ENCODE measurements around the gene FCHSD2.

Gene FCHSD2

DNA sequence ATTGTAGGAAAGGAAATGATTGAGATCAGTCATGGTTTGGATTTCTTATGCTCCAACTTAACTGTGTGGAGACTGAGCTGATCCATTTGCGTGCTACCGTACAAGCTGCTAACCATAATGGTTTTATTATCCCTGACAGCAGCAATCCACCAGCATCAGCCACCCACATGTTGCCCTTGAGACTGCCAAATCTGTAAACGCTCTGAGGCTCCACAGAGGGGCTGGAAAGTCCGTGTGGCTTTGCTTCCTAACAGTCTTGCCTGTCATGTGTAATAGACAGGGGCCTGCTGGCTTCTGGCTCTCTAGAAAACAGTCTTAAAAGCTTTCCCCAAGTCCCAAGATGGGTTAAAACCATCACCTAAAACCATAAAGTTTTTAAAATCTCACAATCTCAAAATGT, 297.8 kb downstream of the FCHSD2 start:
- Histone ChIP-seq H3K9me3 (ENCODE audit: insufficient read depth, low read length) (no peaks in the 10 kb centered on the region), H3K4me3 (ENCODE audit: insufficient read length, low read depth) (no peak overlapping the region), H3K36me3 (ENCODE audit: insufficient read depth, insufficient read length, low read length) (no peaks in the 10 kb centered on the region), H3K4me1 (ENCODE audit: insufficient read depth, insufficient read length) (no peaks in the 10 kb centered on the region), H3K9ac (ENCODE audit: insufficient read length, low read depth) (no peak overlapping the region), H3K27me3 (ENCODE audit: insufficient read depth, insufficient read length) (no peaks in the 10 kb centered on the region)
- TF ChIP-seq SUZ12 (IDR thresholded peaks at IDR 0.05; ENCODE audit: extremely low read depth, insufficient read depth, insufficient read length), result no peak
- no peak for TF ChIP-seq YY1 (IDR thresholded peaks at IDR 0.05; ENCODE audit: insufficient read depth, insufficient read length)
- no peak for TF ChIP-seq ZNF274 (IDR thresholded peaks at IDR 0.05; ENCODE audit: low read depth, low read length)
- no peak for DNase-seq (ENCODE audit: low read depth, low spot score)

GRCh38 chr11:72842653-72843330, 299.3 kb downstream of the FCHSD2 start:
- no peak overlapping the region for H3K4me3 ChIP-seq (ENCODE audit: insufficient read length, low read depth)
- no peak for DNase-seq (ENCODE audit: low read depth, low spot score)
- peaks cover 6% of the 10 kb centered on the region for H3K36me3 ChIP-seq (ENCODE audit: insufficient read depth, insufficient read length, low read length)
- no peaks in the 10 kb centered on the region for H3K4me1 ChIP-seq (ENCODE audit: insufficient read depth, insufficient read length)
- TF ChIP-seq SUZ12 (IDR thresholded peaks at IDR 0.05; ENCODE audit: extremely low read depth, insufficient read depth, insufficient read length) (no peak), YY1 (IDR thresholded peaks at IDR 0.05; ENCODE audit: insufficient read depth, insufficient read length) (no peak), ZNF274 (IDR thresholded peaks at IDR 0.05; ENCODE audit: low read depth, low read length) (no peak)
- H3K27me3 ChIP-seq (ENCODE audit: insufficient read depth, insufficient read length), result no peaks in the 10 kb centered on the region
- H3K9ac ChIP-seq (ENCODE audit: insufficient read length, low read depth), result no peak overlapping the region
- H3K9me3 ChIP-seq (ENCODE audit: insufficient read depth, low read length), result no peaks in the 10 kb centered on the region

DNA sequence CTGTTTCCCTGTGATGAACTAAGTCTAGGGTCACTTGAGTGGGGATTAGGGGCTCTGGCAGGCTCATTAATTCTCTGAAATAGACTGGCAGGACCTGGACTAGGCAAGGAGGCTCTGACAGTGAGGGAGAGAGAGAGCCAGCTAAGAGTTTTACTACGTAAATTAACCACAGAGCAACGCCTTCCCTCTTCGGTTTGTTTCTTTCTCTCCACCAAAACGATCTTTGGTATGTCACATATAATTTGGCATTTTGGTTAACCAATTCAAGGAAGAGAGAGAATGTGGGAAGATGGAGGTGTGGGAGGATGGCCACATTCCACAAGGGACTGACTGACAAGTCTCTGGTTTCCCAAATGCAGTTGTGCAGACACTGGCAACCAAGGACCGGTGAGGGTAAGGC, 300.0 kb downstream of the FCHSD2 start:
- Histone ChIP-seq H3K9ac (ENCODE audit: insufficient read length, low read depth) (no peak overlapping the region), H3K4me1 (ENCODE audit: insufficient read depth, insufficient read length) (no peaks in the 10 kb centered on the region), H3K9me3 (ENCODE audit: insufficient read depth, low read length) (no peaks in the 10 kb centered on the region), H3K27me3 (ENCODE audit: insufficient read depth, insufficient read length) (no peaks in the 10 kb centered on the region), H3K36me3 (ENCODE audit: insufficient read depth, insufficient read length, low read length) (peaks cover 8% of the 10 kb centered on the region), H3K4me3 (ENCODE audit: insufficient read length, low read depth) (no peak overlapping the region)
- TF ChIP-seq ZNF274 (IDR thresholded peaks at IDR 0.05; ENCODE audit: low read depth, low read length) (no peak), YY1 (IDR thresholded peaks at IDR 0.05; ENCODE audit: insufficient read depth, insufficient read length) (no peak), SUZ12 (IDR thresholded peaks at IDR 0.05; ENCODE audit: extremely low read depth, insufficient read depth, insufficient read length) (no peak)
- no peak for DNase-seq (ENCODE audit: low read depth, low spot score)

GRCh38 chr11:72841397-72841796, 300.7 kb downstream of the FCHSD2 start:
- H3K9me3 ChIP-seq (ENCODE audit: insufficient read depth, low read length), result no peaks in the 10 kb centered on the region
- H3K36me3 ChIP-seq (ENCODE audit: insufficient read depth, insufficient read length, low read length), result peaks cover 8% of the 10 kb centered on the region
- H3K4me1 ChIP-seq (ENCODE audit: insufficient read depth, insufficient read length), result no peaks in the 10 kb centered on the region
- H3K9ac ChIP-seq (ENCODE audit: insufficient read length, low read depth), result no peak overlapping the region
- H3K27me3 ChIP-seq (ENCODE audit: insufficient read depth, insufficient read length), result no peaks in the 10 kb centered on the region
- DNase-seq (ENCODE audit: low read depth, low spot score), result no peak
- H3K4me3 ChIP-seq (ENCODE audit: insufficient read length, low read depth), result no peak overlapping the region
- TF ChIP-seq ZNF274 (IDR thresholded peaks at IDR 0.05; ENCODE audit: low read depth, low read length), result no peak
- TF ChIP-seq SUZ12 (IDR thresholded peaks at IDR 0.05; ENCODE audit: extremely low read depth, insufficient read depth, insufficient read length), result no peak
- no peak for TF ChIP-seq YY1 (IDR thresholded peaks at IDR 0.05; ENCODE audit: insufficient read depth, insufficient read length)

DNA sequence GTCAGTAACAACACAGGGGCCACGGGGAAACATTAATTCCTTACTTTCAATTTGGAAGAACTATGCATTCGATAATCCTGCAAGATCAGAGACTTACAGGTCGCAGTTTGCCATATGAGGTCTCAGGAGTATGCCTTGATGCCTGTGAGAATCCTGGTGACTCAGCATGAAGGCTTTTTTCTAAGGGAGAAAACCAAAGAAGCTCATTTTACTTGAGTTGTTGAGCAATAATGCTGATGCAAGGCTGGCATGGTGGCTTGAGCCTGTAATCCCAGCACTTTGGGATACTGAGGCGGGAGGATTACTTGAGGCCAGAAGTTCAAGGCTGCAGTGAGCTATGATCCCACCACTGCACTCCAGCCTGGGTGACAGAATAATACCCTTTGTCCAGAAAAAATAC, 301.3 kb downstream of the FCHSD2 start:
- Histone ChIP-seq H3K9me3 (ENCODE audit: insufficient read depth, low read length) (no peaks in the 10 kb centered on the region), H3K36me3 (ENCODE audit: insufficient read depth, insufficient read length, low read length) (peaks cover 8% of the 10 kb centered on the region), H3K4me1 (ENCODE audit: insufficient read depth, insufficient read length) (no peaks in the 10 kb centered on the region), H3K4me3 (ENCODE audit: insufficient read length, low read depth) (no peak overlapping the region), H3K9ac (ENCODE audit: insufficient read length, low read depth) (no peak overlapping the region), H3K27me3 (ENCODE audit: insufficient read depth, insufficient read length) (no peaks in the 10 kb centered on the region)
- TF ChIP-seq ZNF274 (IDR thresholded peaks at IDR 0.05; ENCODE audit: low read depth, low read length) (no peak), YY1 (IDR thresholded peaks at IDR 0.05; ENCODE audit: insufficient read depth, insufficient read length) (no peak)
- DNase-seq (ENCODE audit: low read depth, low spot score), result no peak

GRCh38 chr11:72838691-72839305, 303.3 kb downstream of the FCHSD2 start:
- Histone ChIP-seq H3K9me3 (ENCODE audit: insufficient read depth, low read length) (no peaks in the 10 kb centered on the region), H3K4me1 (ENCODE audit: insufficient read depth, insufficient read length) (no peaks in the 10 kb centered on the region), H3K9ac (ENCODE audit: insufficient read length, low read depth) (no peak overlapping the region), H3K36me3 (ENCODE audit: insufficient read depth, insufficient read length, low read length) (peaks cover 8% of the 10 kb centered on the region), H3K27me3 (ENCODE audit: insufficient read depth, insufficient read length) (no peaks in the 10 kb centered on the region), H3K4me3 (ENCODE audit: insufficient read length, low read depth) (no peak overlapping the region)
- DNase-seq (ENCODE audit: low read depth, low spot score), result no peak
- TF ChIP-seq YY1 (IDR thresholded peaks at IDR 0.05; ENCODE audit: insufficient read depth, insufficient read length) (no peak), SUZ12 (IDR thresholded peaks at IDR 0.05; ENCODE audit: extremely low read depth, insufficient read depth, insufficient read length) (no peak), ZNF274 (IDR thresholded peaks at IDR 0.05; ENCODE audit: low read depth, low read length) (no peak)

- Histone ChIP-seq H3K4me1 (ENCODE audit: insufficient read depth, insufficient read length) (no peaks in the 10 kb centered on the region), H3K9ac (ENCODE audit: insufficient read length, low read depth) (no peak overlapping the region), H3K27me3 (ENCODE audit: insufficient read depth, insufficient read length) (no peaks in the 10 kb centered on the region), H3K9me3 (ENCODE audit: insufficient read depth, low read length) (no peaks in the 10 kb centered on the region), H3K36me3 (ENCODE audit: insufficient read depth, insufficient read length, low read length) (peaks cover 8% of the 10 kb centered on the region), H3K4me3 (ENCODE audit: insufficient read length, low read depth) (no peak overlapping the region)
- TF ChIP-seq SUZ12 (IDR thresholded peaks at IDR 0.05; ENCODE audit: extremely low read depth, insufficient read depth, insufficient read length) (no peak), YY1 (IDR thresholded peaks at IDR 0.05; ENCODE audit: insufficient read depth, insufficient read length) (no peak), ZNF274 (IDR thresholded peaks at IDR 0.05; ENCODE audit: low read depth, low read length) (no peak)
- DNase-seq (ENCODE audit: low read depth, low spot score), result no peak
Measured at GRCh38 chr11:72836111-72836510, 306.0 kb downstream of the FCHSD2 start.

Measured in NT2/D1 (cell line).